NT2/D1 (cell line): ENCODE data around the gene NME9.

Experiments
- SUZ12 ChIP-seq: IDR thresholded peaks from 2 replicates; pipeline ENCODE4 v1.6.1; 2011; ENCODE audit not compliant: insufficient read length, insufficient read depth; ENCODE audit errors: extremely low read depth
- YY1 ChIP-seq: IDR thresholded peaks from 2 replicates; pipeline ENCODE4 v1.6.1; 2011; ENCODE audit not compliant: insufficient read length, insufficient read depth
- ZNF274 ChIP-seq: IDR thresholded peaks from 2 replicates; pipeline ENCODE4 v1.6.1; 2011; ENCODE audit warnings: mild to moderate bottlenecking, low read depth, low read length

DNA sequence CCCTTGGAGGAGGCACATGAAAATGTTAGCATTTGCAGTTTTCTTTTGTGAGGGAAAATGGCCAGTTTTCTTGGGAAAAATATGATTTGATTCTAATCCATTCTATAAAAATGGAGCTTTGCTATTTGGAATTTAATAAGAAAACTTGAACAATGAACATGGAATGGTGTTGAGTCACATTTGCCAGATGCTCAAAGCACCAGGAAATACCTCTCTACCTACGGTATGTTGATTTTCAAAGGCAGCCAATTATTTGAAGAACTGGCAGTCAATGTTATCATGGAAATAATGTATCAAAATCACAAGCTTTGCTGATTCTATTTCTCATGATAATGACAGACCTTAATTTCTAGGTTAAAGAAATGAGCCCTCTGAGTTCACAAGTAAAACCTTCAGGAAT, 14.9 kb downstream of the NME9 start:
- TF ChIP-seq YY1 (no peak), ZNF274 (no peak), SUZ12 (no peak)
